ENCODE data around the gene SCP2D1.

DNA sequence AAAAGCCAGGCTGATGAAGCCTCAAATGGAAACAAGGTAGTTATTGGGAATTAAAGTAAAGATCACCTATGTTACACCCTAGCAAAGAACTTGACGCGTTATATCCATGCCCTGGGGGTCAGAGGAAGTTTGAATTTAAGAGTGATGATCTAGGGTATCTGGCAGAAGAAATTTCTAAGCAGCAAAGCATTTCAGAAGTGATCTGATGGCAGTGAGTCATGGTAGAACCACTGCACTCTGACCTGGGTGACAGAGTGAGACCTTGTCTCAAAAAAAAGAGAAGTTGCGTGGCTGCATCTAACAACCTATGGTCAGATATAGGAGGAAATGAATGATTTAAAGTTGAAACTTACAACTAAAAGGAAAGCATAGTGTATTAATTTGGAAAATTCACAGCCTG, 45.2 kb downstream of the SCP2D1 start:
- TF ChIP-seq ZNF114 (CRISPR knock-in tag; IDR thresholded peaks at IDR 0.05) (no peak), EZH2 (IDR thresholded peaks at IDR 0.05; ENCODE audit: low read depth, unreplicated experiment) (no peak), STAT1 (IDR thresholded peaks at IDR 0.05; ENCODE audit: unreplicated experiment) (no peak), EZH2phosphoT487 (IDR thresholded peaks at IDR 0.05; ENCODE audit: unreplicated experiment) (no peak), POLR2AphosphoS5 (IDR thresholded peaks at IDR 0.05; ENCODE audit: low read depth) (no peak), CREB1 (CRISPR knock-in tag; IDR thresholded peaks at IDR 0.05; ENCODE audit: low read depth) (no peak)
- TF ChIP-seq, protein P1, sequence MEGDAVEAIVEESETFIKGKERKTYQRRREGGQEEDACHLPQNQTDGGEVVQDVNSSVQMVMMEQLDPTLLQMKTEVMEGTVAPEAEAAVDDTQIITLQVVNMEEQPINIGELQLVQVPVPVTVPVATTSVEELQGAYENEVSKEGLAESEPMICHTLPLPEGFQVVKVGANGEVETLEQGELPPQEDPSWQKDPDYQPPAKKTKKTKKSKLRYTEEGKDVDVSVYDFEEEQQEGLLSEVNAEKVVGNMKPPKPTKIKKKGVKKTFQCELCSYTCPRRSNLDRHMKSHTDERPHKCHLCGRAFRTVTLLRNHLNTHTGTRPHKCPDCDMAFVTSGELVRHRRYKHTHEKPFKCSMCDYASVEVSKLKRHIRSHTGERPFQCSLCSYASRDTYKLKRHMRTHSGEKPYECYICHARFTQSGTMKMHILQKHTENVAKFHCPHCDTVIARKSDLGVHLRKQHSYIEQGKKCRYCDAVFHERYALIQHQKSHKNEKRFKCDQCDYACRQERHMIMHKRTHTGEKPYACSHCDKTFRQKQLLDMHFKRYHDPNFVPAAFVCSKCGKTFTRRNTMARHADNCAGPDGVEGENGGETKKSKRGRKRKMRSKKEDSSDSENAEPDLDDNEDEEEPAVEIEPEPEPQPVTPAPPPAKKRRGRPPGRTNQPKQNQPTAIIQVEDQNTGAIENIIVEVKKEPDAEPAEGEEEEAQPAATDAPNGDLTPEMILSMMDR (conservative IDR thresholded peaks at IDR 0.05; ENCODE audit: low read depth in 2 of 2) = no peak
- TF ChIP-seq, protein P2, sequence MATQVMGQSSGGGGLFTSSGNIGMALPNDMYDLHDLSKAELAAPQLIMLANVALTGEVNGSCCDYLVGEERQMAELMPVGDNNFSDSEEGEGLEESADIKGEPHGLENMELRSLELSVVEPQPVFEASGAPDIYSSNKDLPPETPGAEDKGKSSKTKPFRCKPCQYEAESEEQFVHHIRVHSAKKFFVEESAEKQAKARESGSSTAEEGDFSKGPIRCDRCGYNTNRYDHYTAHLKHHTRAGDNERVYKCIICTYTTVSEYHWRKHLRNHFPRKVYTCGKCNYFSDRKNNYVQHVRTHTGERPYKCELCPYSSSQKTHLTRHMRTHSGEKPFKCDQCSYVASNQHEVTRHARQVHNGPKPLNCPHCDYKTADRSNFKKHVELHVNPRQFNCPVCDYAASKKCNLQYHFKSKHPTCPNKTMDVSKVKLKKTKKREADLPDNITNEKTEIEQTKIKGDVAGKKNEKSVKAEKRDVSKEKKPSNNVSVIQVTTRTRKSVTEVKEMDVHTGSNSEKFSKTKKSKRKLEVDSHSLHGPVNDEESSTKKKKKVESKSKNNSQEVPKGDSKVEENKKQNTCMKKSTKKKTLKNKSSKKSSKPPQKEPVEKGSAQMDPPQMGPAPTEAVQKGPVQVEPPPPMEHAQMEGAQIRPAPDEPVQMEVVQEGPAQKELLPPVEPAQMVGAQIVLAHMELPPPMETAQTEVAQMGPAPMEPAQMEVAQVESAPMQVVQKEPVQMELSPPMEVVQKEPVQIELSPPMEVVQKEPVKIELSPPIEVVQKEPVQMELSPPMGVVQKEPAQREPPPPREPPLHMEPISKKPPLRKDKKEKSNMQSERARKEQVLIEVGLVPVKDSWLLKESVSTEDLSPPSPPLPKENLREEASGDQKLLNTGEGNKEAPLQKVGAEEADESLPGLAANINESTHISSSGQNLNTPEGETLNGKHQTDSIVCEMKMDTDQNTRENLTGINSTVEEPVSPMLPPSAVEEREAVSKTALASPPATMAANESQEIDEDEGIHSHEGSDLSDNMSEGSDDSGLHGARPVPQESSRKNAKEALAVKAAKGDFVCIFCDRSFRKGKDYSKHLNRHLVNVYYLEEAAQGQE (IDR thresholded peaks at IDR 0.05; ENCODE audit: unreplicated experiment) = no peak

Measured in GM23338 (cell line).